GM21786 (cell line): ENCODE data around the gene VILL.
A peak's percentile ranks its signal among the peaks of the same experiment; 100 is the strongest.
"Not testable (repeated sequence)": the region's sequence is repeated elsewhere in the genome, so short reads cannot be mapped to it uniquely, and the experiment has no call there.

Source experiments
- ATAC-seq: cut with Tn5 transposase; IDR thresholded peaks from one replicate; pipeline ENCODE4 v1.9.1; 2021; ENCODE audit not compliant: unreplicated experiment

VILL gene

GRCh38 chr3:37985637-37986320 lies 4.8 kb upstream of the VILL start:
- ATAC-seq, result no peak

GRCh38 chr3:37986479-37987314 lies 3.9 kb upstream of the VILL start:
- ATAC-seq, result no peak

- no peak for ATAC-seq
Observed at GRCh38 chr3:37987315-37987697, 3.3 kb upstream of the VILL start.

GRCh38 chr3:37987751-37988179 lies 2.8 kb upstream of the VILL start:
- no peak for ATAC-seq

- ATAC-seq, result not testable (repeated sequence)
Observed at GRCh38 chr3:37988376-37988775, 2.2 kb upstream of the VILL start.

GRCh38 chr3:37988931-37989525 lies 1.6 kb upstream of the VILL start:
- no peak for ATAC-seq

- no peak for ATAC-seq
Observed at GRCh38 chr3:37989821-37990480, 635 bp upstream of the VILL start.

GRCh38 chr3:37991109-37991508 lies 523 bp downstream of the VILL start:
- no peak for ATAC-seq

- no peak for ATAC-seq
Observed at GRCh38 chr3:37991823-37992222, 1.2 kb downstream of the VILL start.

GRCh38 chr3:37992271-37993066 lies 1.9 kb downstream of the VILL start:
- no peak for ATAC-seq

GRCh38 chr3:37993067-37993455 lies 2.5 kb downstream of the VILL start:
- no peak for ATAC-seq

GRCh38 chr3:37993460-37993819 lies 2.9 kb downstream of the VILL start:
- no peak for ATAC-seq

- ATAC-seq, result peak; percentile 52
Observed at GRCh38 chr3:37993820-37994638, 3.4 kb downstream of the VILL start.

GRCh38 chr3:37994639-37994972 lies 4.0 kb downstream of the VILL start:
- ATAC-seq, result no peak

GRCh38 chr3:37995652-37996641 lies 5.4 kb downstream of the VILL start:
- no peak for ATAC-seq

GRCh38 chr3:37996785-37997301 lies 6.3 kb downstream of the VILL start:
- peak; percentile 57 for ATAC-seq

- ATAC-seq, result no peak
Observed at GRCh38 chr3:37997342-37997741, 6.8 kb downstream of the VILL start.

- ATAC-seq, result no peak
Observed at GRCh38 chr3:37997791-37998370, 7.3 kb downstream of the VILL start.
